Measurements from ENCODE around the gene TRIM65. TPM values are rescaled to one million over a fixed set of nuclear protein-coding genes. Genes with fewer than 3 reads are reported as not detected.

Gene TRIM65
- total and polyA plus RNA-seq, 2 of the 13 experiments (the other 11 are each of a cell fraction or from before 2014, with no cell fraction given): 10.3 to 22.4 TPM

DNA sequence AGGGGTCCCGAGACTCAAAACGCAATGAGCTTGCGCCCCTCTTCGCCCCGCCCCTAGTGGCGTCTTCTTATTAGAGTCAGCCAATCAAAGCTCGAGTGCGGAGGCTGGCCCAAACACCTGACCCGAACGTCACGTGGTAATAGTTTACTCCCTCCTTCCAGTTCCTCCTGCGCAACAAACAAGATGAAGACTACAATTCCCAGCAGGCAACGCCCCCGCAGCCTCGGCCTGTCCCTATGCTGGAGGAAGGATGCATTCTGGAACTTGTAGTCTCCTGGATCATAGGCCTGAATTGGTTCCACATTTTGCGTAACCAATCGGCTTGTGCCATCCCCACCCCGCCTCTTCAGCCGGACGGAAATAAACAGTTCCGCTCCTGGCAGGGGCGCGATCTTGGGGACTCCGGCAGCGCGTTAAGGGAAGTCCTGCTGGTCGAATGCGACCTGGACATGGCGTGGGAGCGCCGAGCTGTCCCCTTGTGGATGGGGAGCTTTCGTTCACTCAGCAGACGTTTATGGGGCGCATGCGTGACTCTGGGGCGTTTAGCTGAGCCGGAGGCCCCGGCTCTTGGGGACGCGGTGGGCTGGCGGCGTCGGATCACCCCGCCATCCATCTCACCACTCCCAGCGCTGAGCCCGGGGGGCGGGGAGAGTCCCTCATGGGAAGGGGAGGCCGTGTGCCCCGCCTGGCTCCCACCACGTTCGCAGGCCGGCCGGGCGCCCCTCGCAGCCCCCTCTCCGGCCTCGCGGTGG, 41.3 kb downstream of the TRIM65 start, which contains the start of gene WBP2 (continued):
- TF ChIP-seq ZNF557 (CRISPR knock-in tag; IDR thresholded peaks at IDR 0.05) (peak; percentile 78; the same call in 1 of the 2 replicates), MXD4 (CRISPR knock-in tag; IDR thresholded peaks at IDR 0.05) (0 out of 2 replicates have a peak, but pooled peaks have one; percentile 83), SRF (IDR thresholded peaks at IDR 0.05; ENCODE audit: low read depth, low read length) (no peak), PCBP1 (IDR thresholded peaks at IDR 0.05; ENCODE audit: borderline replicate concordance, low read depth, low read length) (0 out of 2 replicates have a peak, but pooled peaks have one; percentile 58), XRCC5 (optimal IDR thresholded peaks at IDR 0.05; ENCODE audit: low read length) (peak; percentile 94), RBAK (CRISPR knock-in tag; IDR thresholded peaks at IDR 0.05) (no peak), HMGA1 (CRISPR knock-in tag; conservative IDR thresholded peaks at IDR 0.05) (no peak), ZNF225 (CRISPR knock-in tag; IDR thresholded peaks at IDR 0.05) (peak; percentile 93), ZNF749 (CRISPR knock-in tag; IDR thresholded peaks at IDR 0.05; ENCODE audit: borderline replicate concordance) (peak; percentile 97), ARNT2 (CRISPR knock-in tag; IDR thresholded peaks at IDR 0.05; ENCODE audit: low read depth) (peak; percentile 97), SP5 (CRISPR knock-in tag; IDR thresholded peaks at IDR 0.05; ENCODE audit: borderline replicate concordance, low read depth) (no peak; the same call in 1 of the 2 replicates), NFE2L1 (CRISPR knock-in tag; IDR thresholded peaks at IDR 0.05; ENCODE audit: borderline replicate concordance) (no peak; the same call in 1 of the 2 replicates), GFI1 (CRISPR knock-in tag; IDR thresholded peaks at IDR 0.05; ENCODE audit: borderline replicate concordance) (0 out of 2 replicates have a peak, but pooled peaks have one; percentile 85), ZNF619 (CRISPR knock-in tag; IDR thresholded peaks at IDR 0.05) (0 out of 2 replicates have a peak, but pooled peaks have one; percentile 70), HBP1 (CRISPR knock-in tag; IDR thresholded peaks at IDR 0.05; ENCODE audit: low read depth) (peak; percentile 73), RELA (CRISPR knock-in tag; IDR thresholded peaks at IDR 0.05) (no peak; the same call in 1 of the 2 replicates), ZNF546 (CRISPR knock-in tag; conservative IDR thresholded peaks at IDR 0.05) (peak; percentile 87), ZNF615 (CRISPR knock-in tag; IDR thresholded peaks at IDR 0.05; ENCODE audit: borderline replicate concordance) (peak; percentile 66; the same call in 1 of the 2 replicates), MAF1 (CRISPR knock-in tag; IDR thresholded peaks at IDR 0.05; ENCODE audit: borderline replicate concordance) (peak; percentile 76)
- TF ChIP-seq, protein P1, sequence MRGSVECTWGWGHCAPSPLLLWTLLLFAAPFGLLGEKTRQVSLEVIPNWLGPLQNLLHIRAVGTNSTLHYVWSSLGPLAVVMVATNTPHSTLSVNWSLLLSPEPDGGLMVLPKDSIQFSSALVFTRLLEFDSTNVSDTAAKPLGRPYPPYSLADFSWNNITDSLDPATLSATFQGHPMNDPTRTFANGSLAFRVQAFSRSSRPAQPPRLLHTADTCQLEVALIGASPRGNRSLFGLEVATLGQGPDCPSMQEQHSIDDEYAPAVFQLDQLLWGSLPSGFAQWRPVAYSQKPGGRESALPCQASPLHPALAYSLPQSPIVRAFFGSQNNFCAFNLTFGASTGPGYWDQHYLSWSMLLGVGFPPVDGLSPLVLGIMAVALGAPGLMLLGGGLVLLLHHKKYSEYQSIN (CRISPR knock-in tag; IDR thresholded peaks at IDR 0.05; ENCODE audit: borderline replicate concordance): no peak
- TF ChIP-seq, protein P2, sequence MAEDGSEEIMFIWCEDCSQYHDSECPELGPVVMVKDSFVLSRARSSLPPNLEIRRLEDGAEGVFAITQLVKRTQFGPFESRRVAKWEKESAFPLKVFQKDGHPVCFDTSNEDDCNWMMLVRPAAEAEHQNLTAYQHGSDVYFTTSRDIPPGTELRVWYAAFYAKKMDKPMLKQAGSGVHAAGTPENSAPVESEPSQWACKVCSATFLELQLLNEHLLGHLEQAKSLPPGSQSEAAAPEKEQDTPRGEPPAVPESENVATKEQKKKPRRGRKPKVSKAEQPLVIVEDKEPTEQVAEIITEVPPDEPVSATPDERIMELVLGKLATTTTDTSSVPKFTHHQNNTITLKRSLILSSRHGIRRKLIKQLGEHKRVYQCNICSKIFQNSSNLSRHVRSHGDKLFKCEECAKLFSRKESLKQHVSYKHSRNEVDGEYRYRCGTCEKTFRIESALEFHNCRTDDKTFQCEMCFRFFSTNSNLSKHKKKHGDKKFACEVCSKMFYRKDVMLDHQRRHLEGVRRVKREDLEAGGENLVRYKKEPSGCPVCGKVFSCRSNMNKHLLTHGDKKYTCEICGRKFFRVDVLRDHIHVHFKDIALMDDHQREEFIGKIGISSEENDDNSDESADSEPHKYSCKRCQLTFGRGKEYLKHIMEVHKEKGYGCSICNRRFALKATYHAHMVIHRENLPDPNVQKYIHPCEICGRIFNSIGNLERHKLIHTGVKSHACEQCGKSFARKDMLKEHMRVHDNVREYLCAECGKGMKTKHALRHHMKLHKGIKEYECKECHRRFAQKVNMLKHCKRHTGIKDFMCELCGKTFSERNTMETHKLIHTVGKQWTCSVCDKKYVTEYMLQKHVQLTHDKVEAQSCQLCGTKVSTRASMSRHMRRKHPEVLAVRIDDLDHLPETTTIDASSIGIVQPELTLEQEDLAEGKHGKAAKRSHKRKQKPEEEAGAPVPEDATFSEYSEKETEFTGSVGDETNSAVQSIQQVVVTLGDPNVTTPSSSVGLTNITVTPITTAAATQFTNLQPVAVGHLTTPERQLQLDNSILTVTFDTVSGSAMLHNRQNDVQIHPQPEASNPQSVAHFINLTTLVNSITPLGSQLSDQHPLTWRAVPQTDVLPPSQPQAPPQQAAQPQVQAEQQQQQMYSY (CRISPR knock-in tag; IDR thresholded peaks at IDR 0.05): no peak
- TF ChIP-seq, protein P3, sequence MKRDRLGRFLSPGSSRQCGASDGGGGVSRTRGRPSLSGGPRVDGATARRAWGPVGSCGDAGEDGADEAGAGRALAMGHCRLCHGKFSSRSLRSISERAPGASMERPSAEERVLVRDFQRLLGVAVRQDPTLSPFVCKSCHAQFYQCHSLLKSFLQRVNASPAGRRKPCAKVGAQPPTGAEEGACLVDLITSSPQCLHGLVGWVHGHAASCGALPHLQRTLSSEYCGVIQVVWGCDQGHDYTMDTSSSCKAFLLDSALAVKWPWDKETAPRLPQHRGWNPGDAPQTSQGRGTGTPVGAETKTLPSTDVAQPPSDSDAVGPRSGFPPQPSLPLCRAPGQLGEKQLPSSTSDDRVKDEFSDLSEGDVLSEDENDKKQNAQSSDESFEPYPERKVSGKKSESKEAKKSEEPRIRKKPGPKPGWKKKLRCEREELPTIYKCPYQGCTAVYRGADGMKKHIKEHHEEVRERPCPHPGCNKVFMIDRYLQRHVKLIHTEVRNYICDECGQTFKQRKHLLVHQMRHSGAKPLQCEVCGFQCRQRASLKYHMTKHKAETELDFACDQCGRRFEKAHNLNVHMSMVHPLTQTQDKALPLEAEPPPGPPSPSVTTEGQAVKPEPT (CRISPR knock-in tag; IDR thresholded peaks at IDR 0.05; ENCODE audit: low read depth): peak; percentile 93

All from HepG2 (cell line).